Stimulated activated CD4-positive, alpha-beta T cell treated with anti-CD3 and anti-CD28 coated beads, Interleukin-15, amount 100 ng/mL, for 48 hours (primary cell): ENCODE measurements around the gene IQCH.
"Not testable (repeated sequence)": the region's sequence is repeated elsewhere in the genome, so short reads cannot be mapped to it uniquely, and the experiment has no call there.

Experiments
- DNase-seq, 2 donors: peaks; one replicate each; pipeline ENCODE4 v3.0.0-alpha.2; 2020; ENCODE audit warnings: low read depth in 2 of 2

The IQCH gene

GRCh38 chr15:67358391-67358790 lies 103.8 kb downstream of the IQCH start:
- no peak for DNase-seq

- DNase-seq: no peak
Measured at GRCh38 chr15:67358812-67359211, 104.2 kb downstream of the IQCH start.

GRCh38 chr15:67359431-67360079 lies 105.0 kb downstream of the IQCH start:
- DNase-seq: no peak

GRCh38 chr15:67361100-67361499 lies 106.5 kb downstream of the IQCH start:
- DNase-seq: no peak

- not testable (repeated sequence) for DNase-seq
Measured at GRCh38 chr15:67363712-67364111, 109.1 kb downstream of the IQCH start.

GRCh38 chr15:67365994-67366393 lies 111.4 kb downstream of the IQCH start:
- DNase-seq: no peak

- DNase-seq: no peak
Measured at GRCh38 chr15:67366904-67367303, 112.3 kb downstream of the IQCH start.

GRCh38 chr15:67369359-67369998 lies 114.9 kb downstream of the IQCH start:
- no peak for DNase-seq

GRCh38 chr15:67370206-67370954 lies 115.8 kb downstream of the IQCH start:
- no peak for DNase-seq

- no peak for DNase-seq
Measured at GRCh38 chr15:67372543-67372942, 118.0 kb downstream of the IQCH start.

- DNase-seq: no peak
Measured at GRCh38 chr15:67372986-67373675, 118.5 kb downstream of the IQCH start.

- no peak for DNase-seq
Measured at GRCh38 chr15:67373971-67374370, 119.4 kb downstream of the IQCH start.

GRCh38 chr15:67379530-67379929 lies 124.9 kb downstream of the IQCH start:
- DNase-seq: no peak

GRCh38 chr15:67380921-67381320 lies 126.3 kb downstream of the IQCH start:
- DNase-seq: no peak

- no peak for DNase-seq
Measured at GRCh38 chr15:67381416-67382045, 126.9 kb downstream of the IQCH start.

- no peak for DNase-seq
Measured at GRCh38 chr15:67382723-67383122, 128.1 kb downstream of the IQCH start.

GRCh38 chr15:67383899-67384298 lies 129.3 kb downstream of the IQCH start:
- no peak for DNase-seq

GRCh38 chr15:67384761-67385160 lies 130.2 kb downstream of the IQCH start:
- DNase-seq: no peak

GRCh38 chr15:67385971-67386370 lies 131.4 kb downstream of the IQCH start:
- no peak for DNase-seq

- DNase-seq: no peak
Measured at GRCh38 chr15:67386947-67387346, 132.4 kb downstream of the IQCH start.

GRCh38 chr15:67389975-67390374 lies 135.4 kb downstream of the IQCH start:
- DNase-seq: no peak
